Fibroblast of skin of scalp (primary cell): Measurements from ENCODE around the gene GSDME.

Experiments
- DNase-seq: peaks from one replicate; pipeline ENCODE4 v3.0.0-alpha.2; 2013

Gene GSDME

DNA sequence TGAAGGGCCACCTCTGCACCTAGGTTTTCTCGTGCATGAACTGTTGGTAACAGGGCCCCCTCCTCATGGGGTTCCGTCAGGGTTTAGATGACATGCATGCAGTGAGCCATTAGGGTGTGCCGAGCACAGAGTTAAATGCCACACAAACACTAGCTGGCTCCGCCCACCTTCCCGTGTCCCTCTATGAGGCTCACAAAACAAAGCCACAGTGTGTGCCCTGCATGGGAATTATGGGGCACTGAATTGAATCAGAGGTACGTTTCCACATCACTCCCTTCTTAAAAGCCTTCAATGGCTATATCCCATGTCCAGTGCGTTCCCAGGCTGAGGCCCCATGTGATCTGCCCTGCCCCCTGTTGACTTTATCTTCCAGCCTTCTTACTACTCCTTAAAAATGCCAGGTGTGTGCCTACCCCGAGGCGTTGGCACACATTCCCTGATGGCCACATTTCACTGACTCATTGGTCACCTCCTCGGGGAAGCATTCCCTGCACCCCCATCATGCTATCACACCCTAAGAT, 35.7 kb downstream of the GSDME start:
- no peak for DNase-seq

- DNase-seq = no peak
These were observed 37.0 kb downstream of the GSDME start for GRCh38 chr7:24720283-24720682.

DNA sequence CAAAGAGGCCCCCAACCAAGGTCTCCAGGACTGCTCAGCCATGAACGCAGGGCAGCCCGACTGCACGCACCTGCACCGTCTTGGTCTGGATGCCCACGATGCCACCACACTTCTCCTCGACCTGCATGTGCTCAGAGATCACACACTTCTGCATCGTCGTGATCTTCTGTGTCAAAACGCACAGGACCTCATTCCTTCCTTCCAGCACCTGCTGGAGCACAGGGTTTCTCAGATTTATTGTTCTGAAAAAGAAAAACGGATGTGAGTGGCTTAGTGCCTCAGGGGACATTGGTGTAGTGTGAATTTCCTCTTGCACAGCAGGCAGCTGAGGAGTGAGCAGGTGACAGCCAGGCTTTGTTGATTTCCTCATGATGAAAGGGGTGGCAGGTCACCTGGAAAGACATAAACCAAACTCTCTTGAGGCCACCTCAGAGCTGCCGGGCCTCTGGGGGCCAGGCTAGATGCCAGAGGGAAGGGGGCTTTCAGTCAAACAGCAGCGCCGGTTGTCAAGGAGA, 38.2 kb downstream of the GSDME start:
- DNase-seq = no peak

DNA sequence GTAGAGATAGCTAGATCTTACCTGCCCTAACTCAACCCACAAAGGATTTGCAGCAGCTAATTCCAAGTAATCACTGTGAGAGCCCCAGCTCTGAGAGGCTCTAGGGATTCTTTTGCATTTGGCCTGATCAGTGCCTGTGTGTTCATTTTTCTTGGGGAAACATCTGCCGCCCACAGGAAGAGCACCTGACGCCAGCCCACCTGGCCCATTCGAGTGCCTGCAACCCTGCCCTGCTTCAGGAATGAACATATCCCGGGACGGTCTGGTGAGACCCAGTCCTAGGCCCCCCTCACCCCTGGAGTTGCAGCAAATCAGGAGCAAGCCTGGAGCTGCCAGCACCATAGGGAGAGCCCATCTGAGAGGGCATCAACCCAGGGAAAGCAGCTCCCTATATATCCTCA, 38.8 kb downstream of the GSDME start:
- DNase-seq = no peak

DNA sequence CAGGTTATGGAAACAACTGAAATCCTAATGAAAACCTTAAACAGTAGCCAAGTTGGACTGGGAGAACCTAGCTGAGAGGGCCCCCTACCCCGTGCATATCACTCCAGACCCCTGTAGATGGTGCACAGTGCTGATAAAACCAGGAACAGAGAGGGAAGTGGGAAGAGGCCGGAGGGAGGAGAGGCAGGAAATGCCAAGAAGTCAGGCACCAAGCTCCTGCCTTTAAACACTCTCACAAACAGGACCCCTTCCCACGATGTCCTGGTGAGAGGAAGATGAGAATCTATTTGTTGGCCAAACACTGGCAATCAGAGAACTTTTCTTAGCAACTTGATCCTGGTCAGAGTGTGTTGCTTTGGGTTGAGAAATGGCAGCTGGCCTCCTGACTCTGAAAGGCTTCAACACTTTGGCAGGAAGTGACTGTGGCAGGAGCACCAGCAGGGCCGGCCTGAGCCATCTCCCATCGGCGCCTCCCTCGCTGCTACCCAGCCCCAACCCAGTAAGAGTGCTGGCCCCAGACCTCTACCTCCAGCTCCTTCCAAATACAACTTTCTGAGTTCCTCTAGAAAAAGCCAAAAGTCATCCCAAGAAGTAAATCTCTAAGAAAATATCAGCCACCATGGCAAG, 39.5 kb downstream of the GSDME start:
- no peak for DNase-seq

- DNase-seq = no peak
These were observed 40.0 kb downstream of the GSDME start for GRCh38 chr7:24717247-24717622.

- no peak for DNase-seq
These were observed 40.6 kb downstream of the GSDME start for GRCh38 chr7:24716480-24717246.

GRCh38 chr7:24715661-24716479, 41.4 kb downstream of the GSDME start:
- peak; percentile 65 for DNase-seq

DNA sequence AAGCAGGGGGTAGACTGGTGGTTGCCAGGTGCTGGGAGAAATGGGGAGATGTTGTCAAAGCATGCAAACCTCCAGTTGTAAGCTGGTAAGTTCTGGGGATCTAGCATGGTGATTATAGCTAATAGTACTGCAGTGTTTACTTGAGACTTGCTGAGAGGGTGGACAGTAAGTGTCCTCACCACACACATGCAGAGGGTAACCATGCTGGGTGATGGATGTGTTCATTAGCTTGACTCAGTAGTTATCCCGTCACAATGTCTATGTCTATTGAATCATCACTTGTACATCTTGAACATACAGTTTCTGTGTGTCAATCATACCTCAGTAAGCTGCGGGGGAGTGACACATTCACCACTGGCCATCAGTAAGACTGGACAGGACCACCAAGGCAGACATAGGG, 42.1 kb downstream of the GSDME start:
- DNase-seq = no peak

- DNase-seq = no peak
These were observed 42.6 kb downstream of the GSDME start for GRCh38 chr7:24714676-24715010.

GRCh38 chr7:24713850-24714675, 43.2 kb downstream of the GSDME start:
- no peak for DNase-seq

GRCh38 chr7:24713039-24713793, 44.0 kb downstream of the GSDME start:
- no peak for DNase-seq

- DNase-seq = no peak
These were observed 47.5 kb downstream of the GSDME start for GRCh38 chr7:24709585-24710360.

DNA sequence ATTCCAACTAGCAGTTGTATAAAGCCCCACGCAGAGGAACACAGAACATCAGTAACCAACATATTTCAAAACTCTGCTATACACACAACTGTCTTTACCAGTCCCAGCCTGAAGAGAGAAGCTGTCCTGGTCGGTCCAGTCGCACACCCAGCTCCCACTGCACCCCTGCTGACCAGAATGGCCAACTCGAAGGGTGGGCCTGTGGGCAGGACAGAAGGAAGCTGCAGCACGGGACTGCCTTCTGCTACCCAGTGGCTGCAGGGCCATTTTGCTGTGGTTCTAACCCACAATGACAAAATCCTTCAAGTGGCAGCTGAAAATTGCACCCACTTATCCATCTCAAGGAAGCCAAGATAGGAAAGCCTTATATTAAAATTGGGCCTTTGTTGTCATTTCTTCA, 48.2 kb downstream of the GSDME start:
- no peak for DNase-seq

- DNase-seq = peak; percentile 7
These were observed 49.2 kb downstream of the GSDME start for GRCh38 chr7:24707988-24708615.

GRCh38 chr7:24706211-24707170, 50.8 kb downstream of the GSDME start:
- DNase-seq = no peak

DNA sequence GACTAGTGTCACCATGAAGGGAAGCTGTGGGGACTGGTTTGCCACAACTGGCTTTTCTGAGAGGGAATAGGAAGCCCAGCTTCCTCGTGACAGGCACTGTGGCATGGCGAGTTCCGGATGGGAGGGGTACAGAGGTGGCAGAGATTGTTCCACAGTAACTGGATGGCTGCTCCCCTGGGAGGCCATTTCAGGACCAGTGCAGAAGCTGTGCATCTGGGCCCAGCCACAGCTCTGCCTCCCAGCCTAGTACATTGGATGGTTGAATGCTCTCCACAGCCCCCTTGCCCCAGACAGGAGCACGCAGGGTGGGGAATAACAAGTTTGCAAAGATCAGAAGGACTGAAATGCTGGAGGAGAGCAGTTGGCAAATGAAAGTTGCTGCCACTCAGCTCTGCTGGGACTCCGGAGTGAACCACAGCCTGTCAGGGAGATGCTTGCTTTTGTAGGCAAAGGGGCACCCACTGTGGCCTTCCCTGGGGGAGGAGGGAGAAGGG, 51.8 kb downstream of the GSDME start:
- DNase-seq = no peak

DNA sequence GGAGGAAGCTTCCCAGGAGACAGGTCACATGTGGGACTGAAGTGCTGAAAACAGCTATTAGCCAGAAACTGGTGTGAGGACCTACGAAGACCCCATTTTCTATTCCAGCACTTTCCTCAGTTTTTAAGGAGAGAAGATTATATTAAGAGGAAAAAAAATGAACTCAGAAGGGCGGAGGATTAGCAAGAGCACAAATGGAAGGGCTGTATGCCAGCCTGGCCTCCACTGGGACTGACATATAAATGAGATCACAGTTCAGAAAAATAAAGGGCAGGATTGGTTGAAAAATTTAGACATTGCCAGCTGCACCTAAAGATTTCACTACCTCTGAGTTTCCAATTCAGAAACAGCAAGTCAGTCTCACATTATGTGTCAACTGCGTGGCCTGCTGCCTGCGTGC, 53.0 kb downstream of the GSDME start:
- no peak for DNase-seq

DNA sequence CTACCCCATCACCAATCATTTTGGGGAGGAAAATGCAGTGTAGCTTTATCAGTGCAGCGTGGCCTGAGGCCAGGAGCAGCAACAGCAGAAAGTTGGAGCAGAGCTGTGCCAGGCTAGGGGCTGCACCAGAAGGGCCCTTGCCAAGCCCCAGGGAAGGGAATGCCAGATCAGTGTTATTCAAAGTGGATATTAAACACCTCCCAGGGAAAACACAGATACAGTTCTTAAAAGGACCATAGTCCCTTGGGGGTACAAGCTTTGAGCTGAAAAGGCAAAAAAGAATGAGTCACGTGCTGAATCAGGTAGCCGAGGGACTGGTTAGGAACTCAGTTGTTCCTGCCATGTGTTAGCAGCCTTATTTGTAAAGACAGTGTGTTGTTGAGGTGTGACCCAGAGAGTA, 54.0 kb downstream of the GSDME start:
- peak; percentile 23 for DNase-seq
